Smooth muscle cell (in vitro differentiated cells): ENCODE measurements around the gene WBP1. TPM values are rescaled to one million over a fixed set of nuclear protein-coding genes. Genes with fewer than 3 reads are reported as not detected.
A peak's percentile ranks its signal among the peaks of the same experiment; 100 is the strongest.

ENCODE experiments used
- DNase-seq: peaks from one replicate; lab custom pipeline; 2025; ENCODE audit not compliant: unreplicated experiment; lab: John Stamatoyannopoulos, UW
- H2AFZ ChIP-seq: fragments of 200-600 bp; sonication (generic); 2 replicates; pipeline ENCODE4 v1.6.0; 2016; ENCODE audit warnings: antibody characterized with exemption, low read depth, mild to moderate bottlenecking
- H3F3A ChIP-seq: fragments of 200-600 bp; sonication (generic); 2 replicates; pipeline ENCODE4 v1.6.0; 2017; ENCODE audit warnings: antibody characterized with exemption, low read depth
- H3K27ac ChIP-seq: fragments of 200-600 bp; sonication (generic); 2 replicates; pipeline ENCODE4 v1.5.1; 2016; ENCODE audit warnings: low read depth, mild to moderate bottlenecking
- H3K27me3 ChIP-seq: fragments of 200-600 bp; sonication (generic); 2 replicates; pipeline ENCODE4 v1.6.1; 2016; ENCODE audit warnings: low read depth, mild to moderate bottlenecking
- H3K36me3 ChIP-seq: fragments of 200-600 bp; sonication (generic); 2 replicates; pipeline ENCODE4 v1.5.1; 2016; ENCODE audit warnings: low read depth
- H3K4me1 ChIP-seq: fragments of 200-600 bp; sonication (generic); 2 replicates; pipeline ENCODE4 v1.5.1; 2016; ENCODE audit warnings: low read depth
- H3K4me2 ChIP-seq: fragments of 200-600 bp; sonication (generic); 2 replicates; pipeline ENCODE4 v1.6.0; 2016; ENCODE audit warnings: mild to moderate bottlenecking
- H3K4me3 ChIP-seq: fragments of 200-600 bp; sonication (generic); 2 replicates; pipeline ENCODE4 v1.5.1; 2016; ENCODE audit warnings: mild to moderate bottlenecking
- H3K79me2 ChIP-seq: fragments of 200-600 bp; sonication (generic); 2 replicates; pipeline ENCODE4 v1.6.0; 2016; ENCODE audit warnings: low read depth, mild to moderate bottlenecking
- H3K9ac ChIP-seq: fragments of 200-600 bp; sonication (generic); 2 replicates; pipeline ENCODE4 v1.6.0; 2016; ENCODE audit warnings: low read depth
- H3K9me3 ChIP-seq: fragments of 200-600 bp; sonication (generic); replicated peaks from 2 replicates; pipeline ENCODE4 v1.5.1; 2016; ENCODE audit warnings: low read depth
- H4K20me1 ChIP-seq: fragments of 200-600 bp; sonication (generic); 2 replicates; pipeline ENCODE4 v1.6.0; 2016; ENCODE audit warnings: low read depth
- WGBS: methylation state at CpG from one replicate; pipeline ENCODE4 v1.1.7; 2016; ENCODE audit warnings: low lambda C conversion rate; 5-methylcytosine and 5-hydroxymethylcytosine counted together
- polyA plus RNA-seq: library from polyadenylated mRNA; unstranded; fragments of >200 nt; fragmentation: Nextera tagmentation; extraction: Ambion mirVana; gene quantifications from 2 replicates; pipeline ENCODE4 v1.2.1, GENCODE V29; 2016
- total RNA-seq: library from RNA; depleted of rRNA; stranded (reverse); fragments of >200 nt; gene quantifications from 2 replicates; pipeline ENCODE4 v1.2.3, GENCODE V29; 2014
- TF ChIP-seq, protein P1 (sequence below): fragments of 200-600 bp; sonication (generic); IDR thresholded peaks from 2 replicates; pipeline ENCODE4 v1.5.1; 2017; ENCODE audit warnings: borderline replicate concordance, mild to moderate bottlenecking, antibody characterized with exemption; ENCODE audit not compliant: insufficient read depth, poor library complexity, severe bottlenecking

Gene WBP1
- total and polyA plus RNA-seq, 2 experiments from 2014 or later: 90.8 to 117 TPM

GRCh38 chr2:74507926-74508520 lies 49.8 kb downstream of the WBP1 start:
- peak overlapping the region; percentile 90 for H2AFZ ChIP-seq
- H4K20me1 ChIP-seq: peaks cover 4% of the 10 kb centered on the region
- no peaks in the 10 kb centered on the region for H3K36me3 ChIP-seq
- DNase-seq: no peak
- H3K27ac ChIP-seq: peak overlapping the region; percentile 96
- peaks cover 15% of the 10 kb centered on the region for H3K4me1 ChIP-seq
- TF ChIP-seq, protein P1, sequence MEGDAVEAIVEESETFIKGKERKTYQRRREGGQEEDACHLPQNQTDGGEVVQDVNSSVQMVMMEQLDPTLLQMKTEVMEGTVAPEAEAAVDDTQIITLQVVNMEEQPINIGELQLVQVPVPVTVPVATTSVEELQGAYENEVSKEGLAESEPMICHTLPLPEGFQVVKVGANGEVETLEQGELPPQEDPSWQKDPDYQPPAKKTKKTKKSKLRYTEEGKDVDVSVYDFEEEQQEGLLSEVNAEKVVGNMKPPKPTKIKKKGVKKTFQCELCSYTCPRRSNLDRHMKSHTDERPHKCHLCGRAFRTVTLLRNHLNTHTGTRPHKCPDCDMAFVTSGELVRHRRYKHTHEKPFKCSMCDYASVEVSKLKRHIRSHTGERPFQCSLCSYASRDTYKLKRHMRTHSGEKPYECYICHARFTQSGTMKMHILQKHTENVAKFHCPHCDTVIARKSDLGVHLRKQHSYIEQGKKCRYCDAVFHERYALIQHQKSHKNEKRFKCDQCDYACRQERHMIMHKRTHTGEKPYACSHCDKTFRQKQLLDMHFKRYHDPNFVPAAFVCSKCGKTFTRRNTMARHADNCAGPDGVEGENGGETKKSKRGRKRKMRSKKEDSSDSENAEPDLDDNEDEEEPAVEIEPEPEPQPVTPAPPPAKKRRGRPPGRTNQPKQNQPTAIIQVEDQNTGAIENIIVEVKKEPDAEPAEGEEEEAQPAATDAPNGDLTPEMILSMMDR: no peak
- H3K27me3 ChIP-seq: peaks cover 35% of the 10 kb centered on the region
- 2% methylated on average over 38 of the region's 38 CpGs for WGBS
- H3F3A ChIP-seq: peaks cover 10% of the 10 kb centered on the region
- H3K4me3 ChIP-seq: peak overlapping the region; percentile 86
- peak overlapping the region; percentile 96 for H3K9ac ChIP-seq
- H3K9me3 ChIP-seq: no peaks in the 10 kb centered on the region
- peak overlapping the region; percentile 94 for H3K4me2 ChIP-seq
- H3K79me2 ChIP-seq: peaks cover 22% of the 10 kb centered on the region

DNA sequence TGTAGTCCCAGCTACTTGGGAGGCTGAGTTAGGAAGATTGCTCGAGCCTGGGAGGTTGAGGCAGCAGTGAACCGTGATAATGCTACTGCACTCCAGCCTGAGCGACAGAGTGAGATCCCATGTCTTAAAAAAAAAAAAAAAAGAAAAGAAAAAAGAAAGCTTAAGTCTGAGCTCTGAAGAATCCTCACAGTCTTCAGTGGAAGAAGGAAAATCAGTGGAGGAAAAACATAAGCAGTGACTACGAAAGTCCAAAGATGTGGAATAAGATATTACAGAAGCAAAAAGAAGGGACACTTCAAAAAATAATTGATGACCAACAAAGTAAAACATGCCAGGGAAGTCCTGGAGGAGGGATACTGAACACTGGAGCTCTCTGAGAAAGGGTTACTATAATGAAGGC lies 52.0 kb downstream of the WBP1 start:
- Histone ChIP-seq H3K27ac (no peak overlapping the region), H3K36me3 (no peaks in the 10 kb centered on the region), H3F3A (peaks cover 5% of the 10 kb centered on the region), H3K27me3 (peaks cover 57% of the 10 kb centered on the region), H3K4me2 (no peak overlapping the region), H4K20me1 (peaks cover 4% of the 10 kb centered on the region), H3K9ac (no peak overlapping the region), H2AFZ (no peak overlapping the region), H3K4me1 (peaks cover 31% of the 10 kb centered on the region), H3K79me2 (peaks cover 16% of the 10 kb centered on the region), H3K9me3 (no peaks in the 10 kb centered on the region), H3K4me3 (no peak overlapping the region)
- WGBS: 95% methylated on average over 4 of the region's 4 CpGs
- TF ChIP-seq, protein P1: no peak
- no peak for DNase-seq

Other genes with a start within 250 kb of the WBP1 start
- gene SLC4A5, start 115.0 kb upstream of the WBP1 start, total RNA-seq: 0.99 and 3.1 TPM in 2 replicates
- gene SLC4A5, start 115.0 kb upstream of the WBP1 start, polyA plus RNA-seq: 0.46 and 1.5 TPM in 2 replicates
- gene DCTN1, start 78.1 kb upstream of the WBP1 start, total RNA-seq: 60.7 and 65.8 TPM in 2 replicates
- 98.3 and 105 TPM in 2 replicates for gene DCTN1, start 78.1 kb upstream of the WBP1 start, polyA plus RNA-seq
- gene C2orf81, start 36.8 kb upstream of the WBP1 start, total RNA-seq: 0.54 and 1.3 TPM in 2 replicates
- 2.4 and 3.5 TPM in 2 replicates for gene C2orf81, start 36.8 kb upstream of the WBP1 start, polyA plus RNA-seq
- 35.0 and 52.3 TPM in 2 replicates for gene WDR54, start 36.7 kb upstream of the WBP1 start, total RNA-seq
- gene WDR54, start 36.7 kb upstream of the WBP1 start, polyA plus RNA-seq: 59.2 and 84.5 TPM in 2 replicates
- gene RTKN, start 16.5 kb upstream of the WBP1 start, total RNA-seq: 31.4 and 32.5 TPM in 2 replicates
- gene RTKN, start 16.5 kb upstream of the WBP1 start, polyA plus RNA-seq: 60.5 and 69.7 TPM in 2 replicates
- gene INO80B, start 3.4 kb upstream of the WBP1 start, total RNA-seq: 4.7 and 8.0 TPM in 2 replicates
- 10.4 and 23.0 TPM in 2 replicates for gene INO80B, start 3.4 kb upstream of the WBP1 start, polyA plus RNA-seq
- 46.2 and 49.0 TPM in 2 replicates for gene MOGS, start 6.9 kb downstream of the WBP1 start, total RNA-seq
- 38.3 and 45.5 TPM in 2 replicates for gene MOGS, start 6.9 kb downstream of the WBP1 start, polyA plus RNA-seq
- gene MRPL53, start 14.2 kb downstream of the WBP1 start, total RNA-seq: 12.0 and 18.2 TPM in 2 replicates
- gene MRPL53, start 14.2 kb downstream of the WBP1 start, polyA plus RNA-seq: 76.8 and 85.4 TPM in 2 replicates
- 5.5 and 8.0 TPM in 2 replicates for gene CCDC142, start 24.6 kb downstream of the WBP1 start, total RNA-seq
- gene CCDC142, start 24.6 kb downstream of the WBP1 start, polyA plus RNA-seq: 7.7 and 10.8 TPM in 2 replicates
- gene TTC31, start 24.6 kb downstream of the WBP1 start, total RNA-seq: 18.7 and 23.3 TPM in 2 replicates
- gene TTC31, start 24.6 kb downstream of the WBP1 start, polyA plus RNA-seq: 17.3 and 19.9 TPM in 2 replicates
- gene LBX2, start 41.2 kb downstream of the WBP1 start, total RNA-seq: 1.7 and 2.4 TPM in 2 replicates
- 1.5 and 1.6 TPM in 2 replicates for gene LBX2, start 41.2 kb downstream of the WBP1 start, polyA plus RNA-seq
- gene PCGF1, start 49.3 kb downstream of the WBP1 start, total RNA-seq: 19.1 and 23.7 TPM in 2 replicates
- gene PCGF1, start 49.3 kb downstream of the WBP1 start, polyA plus RNA-seq: 29.3 and 34.3 TPM in 2 replicates
- gene TLX2, start 56.0 kb downstream of the WBP1 start, total RNA-seq: not detected in 2 replicates
- gene TLX2, start 56.0 kb downstream of the WBP1 start, polyA plus RNA-seq: 0.80 TPM in 1 of 2 replicates, not detected in the other
- gene DQX1, start 67.8 kb downstream of the WBP1 start, total RNA-seq: 0.09 and 0.27 TPM in 2 replicates
- 0.57 TPM in 1 of 2 replicates, not detected in the other for gene DQX1, start 67.8 kb downstream of the WBP1 start, polyA plus RNA-seq
- gene AUP1, start 71.3 kb downstream of the WBP1 start, total RNA-seq: 83.4 and 104 TPM in 2 replicates
- 138 and 170 TPM in 2 replicates for gene AUP1, start 71.3 kb downstream of the WBP1 start, polyA plus RNA-seq
- gene HTRA2, start 71.5 kb downstream of the WBP1 start, total RNA-seq: 19.1 and 19.2 TPM in 2 replicates
- gene HTRA2, start 71.5 kb downstream of the WBP1 start, polyA plus RNA-seq: 30.4 and 35.2 TPM in 2 replicates
- gene LOXL3, start 95.5 kb downstream of the WBP1 start, total RNA-seq: 123 and 139 TPM in 2 replicates
- 109 and 190 TPM in 2 replicates for gene LOXL3, start 95.5 kb downstream of the WBP1 start, polyA plus RNA-seq
- 11.7 and 17.8 TPM in 2 replicates for gene DOK1, start 96.3 kb downstream of the WBP1 start, total RNA-seq
- 32.9 and 41.3 TPM in 2 replicates for gene DOK1, start 96.3 kb downstream of the WBP1 start, polyA plus RNA-seq
- gene M1AP, start 189.9 kb downstream of the WBP1 start, total RNA-seq: 1.2 TPM in 2 replicates
- 1.0 and 2.8 TPM in 2 replicates for gene M1AP, start 189.9 kb downstream of the WBP1 start, polyA plus RNA-seq
- gene SEMA4F, start 195.8 kb downstream of the WBP1 start, total RNA-seq: 8.5 and 10.1 TPM in 2 replicates
- 14.2 and 16.7 TPM in 2 replicates for gene SEMA4F, start 195.8 kb downstream of the WBP1 start, polyA plus RNA-seq